SU-DHL-6 (cell line): ENCODE data around the gene UQCC2.

Source experiments
- H2AFZ ChIP-seq: fragments of 200-600 bp; sonication (generic); 2 replicates; pipeline ENCODE4 v1.6.1; 2014; ENCODE audit warnings: low read depth, mild to moderate bottlenecking, moderate library complexity, mixed read lengths, antibody characterized with exemption, low read length; ENCODE audit not compliant: severe bottlenecking
- H3F3A ChIP-seq: fragments of 200-600 bp; shearing (Covaris generic); 2 replicates; pipeline ENCODE4 v1.6.0; 2016; ENCODE audit warnings: antibody characterized with exemption, mild to moderate bottlenecking; ENCODE audit not compliant: insufficient read depth
- H3K27ac ChIP-seq: fragments of 200-600 bp; sonication (generic); 2 replicates; pipeline ENCODE4 v1.5.1; 2016; ENCODE audit warnings: low read depth, mild to moderate bottlenecking, low read length, moderate library complexity, mixed read lengths
- H3K27me3 ChIP-seq: fragments of 200-600 bp; sonication (generic), shearing (Covaris generic); 2 replicates; pipeline ENCODE4 v1.6.0; 2014; ENCODE audit warnings: mild to moderate bottlenecking, low read length
- H3K36me3 ChIP-seq: fragments of 200-600 bp; sonication (generic); 2 replicates; pipeline ENCODE4 v1.6.1; 2014; ENCODE audit warnings: mild to moderate bottlenecking, low read length, mixed read lengths
- H3K4me2 ChIP-seq: fragments of 300-600, 200-600 bp; shearing (Covaris generic), sonication (generic); 2 replicates; pipeline ENCODE4 v1.6.0; 2014; ENCODE audit warnings: low read length, low read depth, mild to moderate bottlenecking; ENCODE audit not compliant: poor library complexity, severe bottlenecking
- H3K4me3 ChIP-seq: fragments of 200-600 bp; sonication (generic); 2 replicates; pipeline ENCODE4 v1.5.1; 2014; ENCODE audit warnings: antibody characterized with exemption, low read length, mild to moderate bottlenecking, mixed read lengths; ENCODE audit not compliant: insufficient read depth, poor library complexity, severe bottlenecking
- H3K79me2 ChIP-seq: fragments of 200-600 bp; sonication (generic); 2 replicates; pipeline ENCODE4 v1.6.1; 2014; ENCODE audit warnings: mild to moderate bottlenecking, low read length, moderate library complexity; ENCODE audit not compliant: insufficient read depth
- H3K9ac ChIP-seq: fragments of 200-600 bp; sonication (generic); 2 replicates; pipeline ENCODE4 v1.7.0; 2014; ENCODE audit warnings: mild to moderate bottlenecking, low read length
- H3K9me2 ChIP-seq: fragments of 200-600 bp; sonication (generic); replicated peaks from 2 replicates; pipeline ENCODE4 v1.6.1; 2014; ENCODE audit warnings: low read length; ENCODE audit not compliant: insufficient read depth
- H3K9me3 ChIP-seq: fragments of 200-600 bp; sonication (generic); 2 replicates; pipeline ENCODE4 v1.6.1; 2014; ENCODE audit warnings: low read length, mixed read lengths; ENCODE audit not compliant: insufficient read depth
- H4K20me1 ChIP-seq: fragments of 200-600 bp; sonication (generic); 2 replicates; pipeline ENCODE4 v1.6.1; 2014; ENCODE audit warnings: low read depth, mild to moderate bottlenecking, antibody characterized with exemption, low read length, moderate library complexity, mixed read lengths
- CTCF ChIP-seq: fragments of 200-600 bp; sonication (generic); IDR thresholded peaks from one replicate; pipeline ENCODE4 v1.5.1; 2017; ENCODE audit warnings: antibody characterized with exemption, mild to moderate bottlenecking, low read length, moderate library complexity; ENCODE audit not compliant: insufficient read depth, poor library complexity, severe bottlenecking
- EZH2phosphoT487 ChIP-seq: fragments of 200-600 bp; sonication (generic), shearing (Covaris generic); conservative IDR thresholded peaks from 2 replicates; pipeline ENCODE4 v1.6.1; 2018; ENCODE audit warnings: mild to moderate bottlenecking, antibody characterized with exemption, low read length, moderate library complexity, mixed read lengths

The UQCC2 gene

DNA sequence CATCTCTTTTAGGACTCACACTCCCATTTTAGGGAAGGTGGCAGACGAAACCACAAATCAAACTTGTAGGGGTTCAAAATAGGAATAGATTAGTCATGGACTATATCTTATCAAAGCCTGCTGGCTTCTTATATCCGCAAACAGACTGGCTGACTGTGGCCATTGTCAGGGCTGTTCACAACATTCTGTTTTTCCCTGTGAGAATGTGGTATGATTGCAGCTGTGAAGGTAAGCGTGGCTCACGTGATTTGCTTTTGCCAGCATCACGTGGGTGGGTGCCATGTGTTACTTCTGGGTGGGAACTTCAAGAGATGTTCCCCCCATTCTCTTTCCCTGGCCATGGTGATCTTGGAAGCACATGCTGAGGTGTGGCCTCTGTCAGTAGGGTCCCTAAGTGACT lies 29.3 kb upstream of the UQCC2 start:
- H3K36me3 ChIP-seq, result no peaks in the 10 kb centered on the region
- no peak overlapping the region for H2AFZ ChIP-seq

DNA sequence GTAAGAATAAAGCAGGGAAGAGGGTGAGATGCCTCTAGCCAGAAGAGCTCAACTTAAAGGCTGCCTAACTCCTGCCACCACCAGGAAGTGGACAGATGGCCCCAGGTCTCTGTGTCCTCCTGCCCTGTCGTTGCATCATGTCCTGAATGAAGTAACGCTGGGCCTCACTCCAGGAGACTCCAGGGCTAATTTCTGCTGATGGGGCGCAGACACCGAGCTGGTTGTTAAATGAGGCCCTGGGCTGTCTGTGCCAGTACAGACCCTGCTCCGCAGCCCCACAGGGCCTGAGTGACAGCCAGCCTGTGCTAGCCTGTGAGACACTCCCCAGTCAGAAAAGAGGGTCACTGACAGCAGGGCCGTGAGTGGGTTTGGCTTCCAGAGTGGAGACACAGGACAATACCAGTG lies 28.7 kb upstream of the UQCC2 start:
- Histone ChIP-seq H3K27ac (no peak overlapping the region), H3K27me3 (no peaks in the 10 kb centered on the region), H3K9ac (no peak overlapping the region), H3F3A (no peaks in the 10 kb centered on the region), H3K79me2 (no peaks in the 10 kb centered on the region), H3K9me2 (no peaks in the 10 kb centered on the region), H4K20me1 (no peaks in the 10 kb centered on the region), H2AFZ (no peak overlapping the region), H3K9me3 (no peaks in the 10 kb centered on the region), H3K36me3 (no peaks in the 10 kb centered on the region), H3K4me3 (no peak overlapping the region), H3K4me2 (no peak overlapping the region)
- TF ChIP-seq EZH2phosphoT487, result no peak
- TF ChIP-seq CTCF, result no peak

More for the DNA sequence above, 29.3 kb upstream of the UQCC2 start:
- Histone ChIP-seq H3K4me3 (no peak overlapping the region), H3K4me2 (no peak overlapping the region), H3K9me3 (no peaks in the 10 kb centered on the region), H3F3A (no peaks in the 10 kb centered on the region), H3K27me3 (no peaks in the 10 kb centered on the region), H3K27ac (no peak overlapping the region), H4K20me1 (no peaks in the 10 kb centered on the region), H3K9me2 (no peaks in the 10 kb centered on the region), H3K9ac (no peak overlapping the region), H3K79me2 (no peaks in the 10 kb centered on the region)
- no peak for TF ChIP-seq EZH2phosphoT487
- TF ChIP-seq CTCF, result no peak

- H3K9me3 ChIP-seq, result no peaks in the 10 kb centered on the region
- H4K20me1 ChIP-seq, result no peaks in the 10 kb centered on the region
- no peaks in the 10 kb centered on the region for H3K79me2 ChIP-seq
- no peak overlapping the region for H3K4me3 ChIP-seq
- no peaks in the 10 kb centered on the region for H3K36me3 ChIP-seq
- no peak overlapping the region for H3K27ac ChIP-seq
- H3K9ac ChIP-seq, result no peak overlapping the region
- TF ChIP-seq EZH2phosphoT487 (no peak), CTCF (no peak)
- H3K4me2 ChIP-seq, result no peak overlapping the region
- no peak overlapping the region for H2AFZ ChIP-seq
- no peaks in the 10 kb centered on the region for H3F3A ChIP-seq
- no peaks in the 10 kb centered on the region for H3K27me3 ChIP-seq
- no peaks in the 10 kb centered on the region for H3K9me2 ChIP-seq
Measured at GRCh38 chr6:33739571-33739970, 28.1 kb upstream of the UQCC2 start.
